Fibroblast of lung (primary cell): ENCODE data around the gene PLD5. TPM values are rescaled to one million over a fixed set of nuclear protein-coding genes. Genes with fewer than 3 reads are reported as not detected.
"Not testable (repeated sequence)": the region's sequence is repeated elsewhere in the genome, so short reads cannot be mapped to it uniquely, and the experiment has no call there.

Source experiments
- DNase-seq, 2 donors: peaks; one replicate each; pipeline versions ENCODE4 v3.0.0 to v3.0.0-alpha.2; 2010; ENCODE audit warnings: low read depth in 2 of 2
- H2AFZ ChIP-seq: 2 replicates; pipeline ENCODE4 v1.5.1; 2012; ENCODE audit warnings: low read length, control low read depth, inconsistent platforms
- H3K27ac ChIP-seq: 2 replicates; pipeline ENCODE4 v1.5.1; 2011; ENCODE audit warnings: low read length, control low read depth; ENCODE audit not compliant: insufficient read depth
- H3K27me3 ChIP-seq: 2 replicates; pipeline ENCODE4 v1.5.1; 2011; ENCODE audit warnings: mild to moderate bottlenecking, low read length; ENCODE audit not compliant: control insufficient read depth, insufficient read depth
- H3K36me3 ChIP-seq: 2 replicates; pipeline ENCODE4 v1.5.1; 2011; ENCODE audit warnings: low read length; ENCODE audit not compliant: control insufficient read depth, insufficient read depth
- H3K4me1 ChIP-seq: 2 replicates; pipeline ENCODE4 v1.5.1; 2011; ENCODE audit warnings: low read length; ENCODE audit not compliant: control insufficient read depth, insufficient read depth; ENCODE audit errors: extremely low read depth
- H3K4me2 ChIP-seq: 2 replicates; pipeline ENCODE4 v1.5.1; 2011; ENCODE audit warnings: low read length, control low read depth; ENCODE audit not compliant: insufficient read depth; ENCODE audit errors: extremely low read depth
- H3K4me3 ChIP-seq, 4 experiments: fragments of 200-600 bp in 1 of 4; sonication (generic) in 1 of 4; replicated peaks in 1 of 4; 2 replicates each; pipeline ENCODE4 v1.5.1; 2011 to 2016; ENCODE audit warnings: low read length in 4 of 4, low read depth in 3 of 4, mild to moderate bottlenecking in 3 of 4, control low read depth in 2 of 4, inconsistent platforms in 1 of 4, mixed read lengths in 1 of 4; ENCODE audit not compliant: insufficient read depth in 1 of 4; ENCODE audit errors: control extremely low read depth in 1 of 4
- H3K79me2 ChIP-seq: 2 replicates; pipeline ENCODE4 v1.5.1; 2012; ENCODE audit warnings: mild to moderate bottlenecking, low read length, inconsistent platforms; ENCODE audit not compliant: control insufficient read depth, insufficient read depth
- H3K9ac ChIP-seq: 2 replicates; pipeline ENCODE4 v1.5.1; 2011; ENCODE audit warnings: mild to moderate bottlenecking, low read length, control low read depth; ENCODE audit not compliant: insufficient read depth
- H3K9me3 ChIP-seq: 2 replicates; pipeline ENCODE4 v1.5.1; 2012; ENCODE audit warnings: low read depth, low read length; ENCODE audit not compliant: control insufficient read depth, insufficient read depth
- H4K20me1 ChIP-seq: 2 replicates; pipeline ENCODE4 v1.5.1; 2011; ENCODE audit warnings: low read length; ENCODE audit not compliant: control insufficient read depth, insufficient read depth; ENCODE audit errors: extremely low read depth
- polyA plus RNA-seq, 2 donors: library from polyadenylated mRNA; depleted of rRNA in 1 of 2; stranded (reverse) in 1 of 2; unstranded in 1 of 2; fragments of >200 nt; gene quantifications; 2 replicates each; pipeline ENCODE4 v1.2.1, GENCODE V29; 2011 to 2012; ENCODE audit warnings: missing spikeins in 1 of 2
- total RNA-seq: library from RNA; depleted of rRNA; stranded (reverse); fragments of >200 nt; gene quantifications from 2 replicates; pipeline ENCODE4 v1.2.1, GENCODE V29; 2014

The PLD5 gene
- total and polyA plus RNA-seq, 2 donors (not counting 1 experiment from before 2014, with no cell fraction given) = under 0.01 to 0.02 TPM

DNA sequence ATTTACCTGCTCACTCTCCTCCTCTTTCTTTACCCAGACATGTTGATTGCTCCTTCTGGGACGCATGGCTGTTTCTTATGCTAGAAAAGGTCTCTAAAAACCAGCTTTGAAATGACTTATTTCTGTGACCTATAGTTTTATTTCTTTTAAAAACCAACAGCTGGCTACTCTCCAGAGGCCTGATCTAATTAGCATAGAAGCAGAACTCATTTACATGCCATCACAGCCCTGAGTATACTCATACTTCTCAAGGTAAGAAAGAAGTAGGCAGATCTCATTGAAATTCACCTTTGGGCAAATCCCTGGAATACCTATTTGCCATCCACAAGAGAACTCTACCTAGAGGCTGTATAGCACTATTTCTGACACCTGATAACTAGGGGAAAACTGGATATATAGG, 230.7 kb downstream of the PLD5 start:
- H3K4me1 ChIP-seq, DNase-seq, H3K9ac ChIP-seq, H3K4me2 ChIP-seq, H3K27ac ChIP-seq, H3K9me3 ChIP-seq, H2AFZ ChIP-seq, H4K20me1 ChIP-seq, H3K27me3 ChIP-seq, H3K79me2 ChIP-seq, H3K4me3 ChIP-seq, H3K36me3 ChIP-seq: not testable (repeated sequence)

DNA sequence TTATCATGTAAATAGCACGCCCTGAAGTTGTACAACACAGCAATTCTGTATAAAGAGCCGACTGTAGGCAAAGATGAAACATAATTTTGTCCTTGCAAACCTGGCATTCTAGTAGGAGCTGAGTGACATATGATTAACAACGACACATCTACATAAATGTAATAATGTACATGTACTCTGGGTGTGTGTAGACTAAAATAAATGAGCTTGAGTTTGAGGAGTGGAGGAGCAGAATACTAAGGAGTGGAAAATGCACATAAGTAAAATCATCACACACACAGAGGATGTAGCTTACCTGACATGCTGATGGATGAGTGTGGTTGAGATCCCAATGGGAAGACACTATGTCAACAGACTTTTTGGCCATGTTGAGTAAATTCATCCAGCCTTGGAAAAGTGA, 236.4 kb downstream of the PLD5 start:
- not testable (repeated sequence) for H3K4me2 ChIP-seq, H4K20me1 ChIP-seq, H3K36me3 ChIP-seq, H3K4me1 ChIP-seq, H3K9ac ChIP-seq, H3K4me3 ChIP-seq, H3K79me2 ChIP-seq, H3K9me3 ChIP-seq, H2AFZ ChIP-seq, H3K27me3 ChIP-seq, H3K27ac ChIP-seq, DNase-seq

DNA sequence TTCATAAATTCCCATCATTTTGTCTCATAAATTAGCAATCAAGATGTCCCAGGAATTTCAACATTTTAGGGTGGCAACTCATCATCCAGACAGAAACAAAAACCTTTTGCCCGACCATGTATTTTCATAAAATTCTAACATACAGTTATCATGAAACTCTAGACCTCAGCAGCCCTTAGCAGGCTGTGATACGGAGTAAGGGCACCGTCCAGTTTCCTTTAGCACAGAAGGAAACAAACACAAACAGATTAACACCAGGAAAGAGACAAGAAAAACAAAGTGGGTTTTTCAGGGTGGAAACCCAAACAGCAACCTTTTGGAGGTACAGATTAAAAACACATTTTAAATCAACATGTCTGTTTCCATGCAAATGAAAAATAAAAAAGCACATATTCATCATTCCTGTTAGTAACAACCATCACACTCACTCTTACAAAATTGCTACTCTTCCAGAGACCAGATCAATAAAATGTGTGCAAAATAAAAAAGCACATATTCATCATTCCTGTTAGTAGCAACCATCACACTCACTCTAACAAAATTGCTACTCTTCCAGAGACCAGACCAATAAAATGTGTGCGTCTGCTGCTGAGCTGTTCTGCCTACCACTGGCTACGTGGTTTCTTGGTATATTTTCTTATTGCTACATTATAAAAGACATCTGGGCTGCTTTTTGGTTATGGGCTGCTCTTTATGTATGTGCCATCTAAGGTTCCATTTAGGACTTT, 241.6 kb downstream of the PLD5 start:
- not testable (repeated sequence) for H3K4me2 ChIP-seq, H3K9ac ChIP-seq, H3K79me2 ChIP-seq, H4K20me1 ChIP-seq, H3K9me3 ChIP-seq, H3K27ac ChIP-seq, H3K4me1 ChIP-seq, H2AFZ ChIP-seq, H3K27me3 ChIP-seq, H3K36me3 ChIP-seq, H3K4me3 ChIP-seq, DNase-seq

DNA sequence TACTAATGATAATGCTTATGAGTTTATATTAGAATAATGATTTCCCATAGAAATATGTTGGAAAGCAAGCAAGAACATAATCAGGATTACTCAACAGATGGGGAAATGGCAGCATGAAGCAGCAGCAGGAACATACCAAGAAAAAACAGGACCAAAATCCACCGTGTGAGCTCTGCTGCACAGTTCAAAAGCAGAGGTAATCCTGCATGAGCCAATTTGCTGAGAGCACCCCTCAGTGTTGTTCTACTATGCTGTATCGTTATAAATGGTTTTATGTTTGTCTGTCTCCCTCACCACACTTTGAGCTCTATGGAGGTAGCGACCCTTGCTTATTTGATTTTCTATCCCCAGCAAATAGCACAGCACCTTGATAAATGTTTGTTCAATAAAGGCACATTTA, 246.1 kb downstream of the PLD5 start:
- not testable (repeated sequence) for H3K36me3 ChIP-seq, H3K79me2 ChIP-seq, H3K4me2 ChIP-seq, H3K9me3 ChIP-seq, H3K4me3 ChIP-seq, H2AFZ ChIP-seq, H3K27ac ChIP-seq, H3K27me3 ChIP-seq, H4K20me1 ChIP-seq, H3K4me1 ChIP-seq, H3K9ac ChIP-seq, DNase-seq

DNA sequence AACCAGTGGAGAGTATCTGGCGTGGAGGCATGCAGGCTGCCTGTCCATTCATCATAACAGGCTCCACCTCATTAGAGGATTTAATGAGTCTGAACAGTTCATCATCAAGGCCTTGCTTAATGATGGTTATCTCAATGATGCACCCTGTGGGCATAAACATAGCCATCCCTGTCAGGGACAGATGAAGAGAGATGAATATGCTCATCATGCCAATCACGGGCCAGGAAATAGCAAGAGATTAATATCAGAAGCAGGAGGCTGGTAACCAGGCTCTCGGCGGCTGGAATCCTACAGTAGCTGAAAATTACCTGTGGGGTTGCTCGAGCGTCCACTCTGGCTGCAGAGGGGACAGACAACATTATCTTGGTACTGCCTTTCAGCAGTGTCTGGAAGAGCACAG, 247.7 kb downstream of the PLD5 start:
- H3K9ac ChIP-seq, H4K20me1 ChIP-seq, H2AFZ ChIP-seq, H3K27me3 ChIP-seq, H3K27ac ChIP-seq, H3K9me3 ChIP-seq, H3K4me3 ChIP-seq, H3K79me2 ChIP-seq, H3K36me3 ChIP-seq, H3K4me2 ChIP-seq, DNase-seq, H3K4me1 ChIP-seq: not testable (repeated sequence)

DNA sequence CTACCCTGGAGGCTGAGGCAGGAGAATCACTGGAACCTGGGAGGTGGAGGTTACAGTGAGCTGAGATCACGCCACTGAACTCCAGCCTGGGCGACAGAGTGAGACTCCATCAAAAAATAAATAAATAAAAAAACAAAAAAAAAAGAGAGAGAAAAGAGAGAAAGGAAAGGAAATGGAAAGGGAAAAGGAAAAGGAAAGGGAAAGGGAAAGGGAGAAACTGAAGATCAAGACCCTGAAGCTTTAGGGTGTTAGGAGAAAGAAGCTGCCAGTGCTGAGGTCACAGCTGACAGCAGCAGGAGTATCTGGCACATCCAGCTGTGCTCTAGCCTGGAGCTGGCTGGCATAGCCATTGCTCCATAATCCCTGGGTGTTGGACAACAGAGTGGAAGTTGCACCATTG, 257.5 kb downstream of the PLD5 start:
- not testable (repeated sequence) for H3K4me3 ChIP-seq, DNase-seq, H3K9me3 ChIP-seq, H3K27me3 ChIP-seq, H3K4me1 ChIP-seq, H3K27ac ChIP-seq, H3K36me3 ChIP-seq, H3K9ac ChIP-seq, H3K79me2 ChIP-seq, H3K4me2 ChIP-seq, H2AFZ ChIP-seq, H4K20me1 ChIP-seq

DNA sequence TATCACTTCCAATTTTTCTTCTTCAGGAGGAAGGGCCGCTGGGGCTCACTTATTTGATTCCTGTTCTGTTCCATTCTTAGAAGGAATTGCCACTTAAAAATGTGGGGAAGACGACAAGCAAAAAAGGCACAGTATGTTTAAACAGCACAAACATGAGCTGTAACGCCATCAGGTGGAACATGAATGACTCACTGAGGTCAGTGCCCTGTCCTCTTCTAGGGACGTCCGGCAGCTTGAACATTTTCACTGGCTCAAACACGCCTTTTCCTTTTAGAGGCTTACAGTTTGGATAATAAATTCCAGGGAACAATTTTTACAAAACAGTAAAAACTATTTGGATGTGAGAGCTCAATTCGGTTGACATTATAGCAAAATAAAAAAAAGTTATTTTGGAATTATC, 260.1 kb downstream of the PLD5 start:
- H3K4me2 ChIP-seq, H3K9me3 ChIP-seq, DNase-seq, H3K4me1 ChIP-seq, H2AFZ ChIP-seq, H3K4me3 ChIP-seq, H3K9ac ChIP-seq, H4K20me1 ChIP-seq, H3K27ac ChIP-seq, H3K36me3 ChIP-seq, H3K27me3 ChIP-seq, H3K79me2 ChIP-seq: not testable (repeated sequence)
